ENCODE measurements around the gene FAM9A. TPM values are rescaled to one million over a fixed set of nuclear protein-coding genes. Genes with fewer than 3 reads are reported as not detected.
"Not testable (repeated sequence)": the region's sequence is repeated elsewhere in the genome, so short reads cannot be mapped to it uniquely, and the experiment has no call there.

FAM9A gene
- total and polyA plus RNA-seq, 2 of the 4 experiments (the other 2 are of a cell fraction), result not detected

GRCh38 chrX:8781921-8782320 is 19.3 kb downstream of the FAM9A start:
- H3K23ac ChIP-seq (ENCODE audit: low read depth, low read length); H3K4me2 ChIP-seq (ENCODE audit: low read depth, low read length); H3K18ac ChIP-seq (ENCODE audit: low read depth, low read length); H3K56ac ChIP-seq (ENCODE audit: extremely low read depth, insufficient read depth, low read length); H2BK20ac ChIP-seq (ENCODE audit: low read depth, low read length); H4K91ac ChIP-seq (ENCODE audit: insufficient read depth, low read depth, low read length); H3K36me3 ChIP-seq (ENCODE audit: control insufficient read depth, insufficient read depth, low read length); H3K9me1 ChIP-seq (ENCODE audit: insufficient read depth, low read length); H3K4ac ChIP-seq (ENCODE audit: low read depth, low read length); CTCF ChIA-PET; in situ Hi-C loops (cut with MboI; ENCODE audit: low sequenced_read_pairs); H2BK15ac ChIP-seq (ENCODE audit: low read depth, low read length); H3K79me1 ChIP-seq (ENCODE audit: low read depth in 1 of 2, low read length in 2 of 2); DNase-seq; H3K4me3 ChIP-seq (ENCODE audit: insufficient read depth, low read depth, low read length); POLR2A ChIA-PET (ENCODE audit: unreplicated experiment); intact Hi-C loops (cut with micrococcal nuclease); H4K8ac ChIP-seq (ENCODE audit: low read depth in 2 of 2, low read length in 2 of 2); H3K4me1 ChIP-seq (ENCODE audit: control insufficient read depth, insufficient read depth, low read length); ATAC-seq (ENCODE audit: low read depth); H2BK120ac ChIP-seq (ENCODE audit: low read depth, low read length); H4K20me1 ChIP-seq (ENCODE audit: insufficient read depth, low read length); H3K27ac ChIP-seq (ENCODE audit: insufficient read depth, low read length); H2AK9ac ChIP-seq (replicated peaks; ENCODE audit: low read depth, low read length, poor library complexity); H4K5ac ChIP-seq (ENCODE audit: low read depth, low read length); dilution Hi-C loops (cut with HindIII; ENCODE audit: low sequenced_read_pairs, unreplicated experiment); H2AK5ac ChIP-seq (ENCODE audit: low read depth, low read length); H2AFZ ChIP-seq (replicated peaks; ENCODE audit: low read length, poor library complexity); H3K9ac ChIP-seq (ENCODE audit: low read depth, low read length); H2BK5ac ChIP-seq (ENCODE audit: low read depth, low read length, poor library complexity, severe bottlenecking); H3K14ac ChIP-seq (replicated peaks; ENCODE audit: low read depth, low read length); BruUV-seq (replicated peaks); H3K27me3 ChIP-seq (ENCODE audit: control insufficient read depth, insufficient read depth, low read length); H3K9me3 ChIP-seq (ENCODE audit: control insufficient read depth, insufficient read depth, low read length): not testable (repeated sequence)
- 31% methylated on average over 3 of the region's 4 CpGs; no CpG with 5 or more reads in 1 of the 2 experiments for WGBS, 2 experiments (ENCODE audit: extremely low coverage in 2 of 2, insufficient read length in 1 of 2)
